ENCODE measurements around the gene ABCA2. TPM values are rescaled to one million over a fixed set of nuclear protein-coding genes. Genes with fewer than 3 reads are reported as not detected.
A peak's percentile ranks its signal among the peaks of the same experiment; 100 is the strongest.

The ABCA2 gene
- polyA plus RNA-seq, 1 donor (not counting 4 experiments of a cell fraction or from before 2014, with no cell fraction given): 1.3 TPM

DNA sequence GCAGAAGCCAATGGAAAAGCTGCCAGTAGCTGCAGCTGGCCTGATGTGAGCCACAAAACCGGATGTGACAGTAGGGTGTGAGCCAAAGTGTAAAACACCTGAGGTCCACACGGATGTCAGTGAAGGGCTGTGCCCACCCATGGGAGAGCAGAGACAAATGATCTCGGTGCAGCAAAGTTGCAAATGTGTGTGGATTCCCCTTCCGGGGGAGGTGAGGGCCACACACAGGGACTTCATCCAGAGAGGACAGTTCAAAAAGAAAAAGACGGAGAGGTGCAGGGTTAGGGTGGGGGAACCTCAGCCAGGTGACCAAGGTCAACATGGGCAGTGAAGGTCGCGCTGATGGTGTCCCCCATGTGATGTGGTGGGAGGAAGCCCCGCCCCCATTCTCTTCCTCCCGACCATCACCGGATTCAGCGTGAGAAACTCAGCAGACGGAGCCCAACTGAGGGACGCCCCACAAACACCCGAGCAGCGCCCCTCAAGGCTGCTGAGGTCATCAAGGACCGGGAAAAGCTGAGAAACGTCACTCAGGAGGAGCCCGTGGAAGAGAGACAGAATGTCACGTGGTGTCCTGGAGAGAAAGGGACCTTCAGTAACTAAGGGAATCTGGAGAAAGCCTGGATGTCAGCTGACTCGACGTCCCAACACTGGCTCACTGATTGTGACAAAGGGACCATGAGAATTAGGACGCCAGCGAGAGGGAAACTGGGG lies 62.1 kb downstream of the ABCA2 start:
- H3K4me1 ChIP-seq (ENCODE audit: control insufficient read depth, extremely low read depth, insufficient read depth, low read length): peaks cover 8% of the 10 kb centered on the region
- H2AFZ ChIP-seq (ENCODE audit: control insufficient read depth, low read length): no peak overlapping the region
- H4K20me1 ChIP-seq (ENCODE audit: control insufficient read depth, extremely low read depth, insufficient read depth, low read length): no peaks in the 10 kb centered on the region
- TF ChIP-seq, protein P1, sequence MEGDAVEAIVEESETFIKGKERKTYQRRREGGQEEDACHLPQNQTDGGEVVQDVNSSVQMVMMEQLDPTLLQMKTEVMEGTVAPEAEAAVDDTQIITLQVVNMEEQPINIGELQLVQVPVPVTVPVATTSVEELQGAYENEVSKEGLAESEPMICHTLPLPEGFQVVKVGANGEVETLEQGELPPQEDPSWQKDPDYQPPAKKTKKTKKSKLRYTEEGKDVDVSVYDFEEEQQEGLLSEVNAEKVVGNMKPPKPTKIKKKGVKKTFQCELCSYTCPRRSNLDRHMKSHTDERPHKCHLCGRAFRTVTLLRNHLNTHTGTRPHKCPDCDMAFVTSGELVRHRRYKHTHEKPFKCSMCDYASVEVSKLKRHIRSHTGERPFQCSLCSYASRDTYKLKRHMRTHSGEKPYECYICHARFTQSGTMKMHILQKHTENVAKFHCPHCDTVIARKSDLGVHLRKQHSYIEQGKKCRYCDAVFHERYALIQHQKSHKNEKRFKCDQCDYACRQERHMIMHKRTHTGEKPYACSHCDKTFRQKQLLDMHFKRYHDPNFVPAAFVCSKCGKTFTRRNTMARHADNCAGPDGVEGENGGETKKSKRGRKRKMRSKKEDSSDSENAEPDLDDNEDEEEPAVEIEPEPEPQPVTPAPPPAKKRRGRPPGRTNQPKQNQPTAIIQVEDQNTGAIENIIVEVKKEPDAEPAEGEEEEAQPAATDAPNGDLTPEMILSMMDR (optimal IDR thresholded peaks at IDR 0.05 in 1 of 3, IDR thresholded peaks at IDR 0.05 in 1 of 3, conservative IDR thresholded peaks at IDR 0.05 in 1 of 3; ENCODE audit: extremely low read depth in 1 of 3, insufficient read depth in 2 of 3, low read length in 3 of 3): no peak
- TF ChIP-seq EZH2 (IDR thresholded peaks at IDR 0.05; ENCODE audit: low read length): no peak
- no peaks in the 10 kb centered on the region for H3K9me3 ChIP-seq (ENCODE audit: control insufficient read depth, low read depth, low read length)
- no peaks in the 10 kb centered on the region for H3K36me3 ChIP-seq (ENCODE audit: control insufficient read depth in 2 of 2, extremely low read depth in 1 of 2, insufficient read depth in 2 of 2, low read length in 2 of 2)
- H3K27ac ChIP-seq (ENCODE audit: control insufficient read depth, insufficient read depth, low read length): no peak overlapping the region
- no peaks in the 10 kb centered on the region for H3K9me1 ChIP-seq (ENCODE audit: control insufficient read depth, extremely low read depth, insufficient read depth, low read length)
- no peaks in the 10 kb centered on the region for H3K27me3 ChIP-seq (ENCODE audit: control insufficient read depth, extremely low read depth, insufficient read depth, low read length)
- no peak overlapping the region for H3K4me2 ChIP-seq (ENCODE audit: control insufficient read depth, extremely low read depth, insufficient read depth, low read depth, low read length)
- DNase-seq (ENCODE audit: low read depth, low spot score) (no peak), FAIRE-seq (no peak)
- no peak overlapping the region for H3K9ac ChIP-seq (ENCODE audit: control insufficient read depth, extremely low read depth, insufficient read depth, low read length)
- H3K79me2 ChIP-seq (ENCODE audit: control insufficient read depth, insufficient read depth, low read length): no peaks in the 10 kb centered on the region
- H3K4me3 ChIP-seq (ENCODE audit: control insufficient read depth in 2 of 3, extremely low read depth in 1 of 3, insufficient read depth in 2 of 3, low read depth in 1 of 3, low read length in 3 of 3): no peak overlapping the region
- dilution Hi-C loops (cut with MboI; ENCODE audit: extremely low pct_ligation_motif_present, low sequenced_read_pairs): no loop called here

DNA sequence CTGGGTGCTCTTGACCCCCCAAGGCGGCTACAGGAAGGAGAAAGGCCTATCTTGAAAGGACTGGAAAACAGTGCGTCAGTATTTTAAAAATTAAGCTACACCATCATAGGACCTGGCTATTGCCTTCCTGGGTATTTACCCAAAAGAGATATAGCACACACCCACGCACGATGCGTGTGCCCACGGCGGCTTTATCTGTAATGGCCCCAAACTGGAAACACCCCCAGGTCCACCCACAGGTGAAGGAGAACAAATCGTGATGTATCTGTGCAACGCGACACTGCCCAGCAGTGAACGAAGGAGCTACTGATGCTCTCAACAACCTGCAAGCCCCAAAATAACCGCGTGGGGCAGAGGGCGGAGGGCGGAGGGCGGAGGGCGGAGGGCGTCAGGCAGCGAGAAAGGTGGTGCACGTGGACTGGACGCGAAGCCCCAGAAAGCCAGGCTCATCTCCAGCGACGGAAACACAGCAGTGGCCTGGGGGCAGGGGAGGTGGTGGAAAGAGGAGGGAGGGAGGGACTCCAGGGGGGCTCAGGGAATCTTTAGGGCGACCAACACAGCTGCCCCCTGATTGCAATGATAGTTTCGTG lies 63.1 kb downstream of the ABCA2 start:
- Histone ChIP-seq H3K27ac (ENCODE audit: control insufficient read depth, insufficient read depth, low read length) (no peak overlapping the region), H3K4me3 (ENCODE audit: control insufficient read depth in 2 of 3, extremely low read depth in 1 of 3, insufficient read depth in 2 of 3, low read depth in 1 of 3, low read length in 3 of 3) (no peak overlapping the region), H3K36me3 (ENCODE audit: control insufficient read depth in 2 of 2, extremely low read depth in 1 of 2, insufficient read depth in 2 of 2, low read length in 2 of 2) (no peaks in the 10 kb centered on the region), H3K9ac (ENCODE audit: control insufficient read depth, extremely low read depth, insufficient read depth, low read length) (no peak overlapping the region), H3K79me2 (ENCODE audit: control insufficient read depth, insufficient read depth, low read length) (no peaks in the 10 kb centered on the region), H3K4me2 (ENCODE audit: control insufficient read depth, extremely low read depth, insufficient read depth, low read depth, low read length) (peak overlapping the region; percentile 41), H3K27me3 (ENCODE audit: control insufficient read depth, extremely low read depth, insufficient read depth, low read length) (no peaks in the 10 kb centered on the region), H3K9me1 (ENCODE audit: control insufficient read depth, extremely low read depth, insufficient read depth, low read length) (no peaks in the 10 kb centered on the region), H3K9me3 (ENCODE audit: control insufficient read depth, low read depth, low read length) (no peaks in the 10 kb centered on the region), H4K20me1 (ENCODE audit: control insufficient read depth, extremely low read depth, insufficient read depth, low read length) (no peaks in the 10 kb centered on the region), H3K4me1 (ENCODE audit: control insufficient read depth, extremely low read depth, insufficient read depth, low read length) (peaks cover 8% of the 10 kb centered on the region), H2AFZ (ENCODE audit: control insufficient read depth, low read length) (no peak overlapping the region)
- DNase-seq (ENCODE audit: low read depth, low spot score) (no peak), FAIRE-seq (no peak)
- TF ChIP-seq, protein P1 (optimal IDR thresholded peaks at IDR 0.05 in 1 of 3, IDR thresholded peaks at IDR 0.05 in 1 of 3, conservative IDR thresholded peaks at IDR 0.05 in 1 of 3; ENCODE audit: extremely low read depth in 1 of 3, insufficient read depth in 2 of 3, low read length in 3 of 3): no peak
- TF ChIP-seq EZH2 (IDR thresholded peaks at IDR 0.05; ENCODE audit: low read length): no peak
- dilution Hi-C loops (cut with MboI; ENCODE audit: extremely low pct_ligation_motif_present, low sequenced_read_pairs): no loop called here

Measured in keratinocyte (primary cell).